Measurements from ENCODE around the gene RPS6KA5. TPM values are rescaled to one million over a fixed set of nuclear protein-coding genes. Genes with fewer than 3 reads are reported as not detected.

RPS6KA5 gene
- total and polyA plus RNA-seq, 9 of the 15 experiments (the other 6 are each of a cell fraction or from before 2014, with no cell fraction given): 0.88 to 7.7 (median 4.7) TPM

DNA sequence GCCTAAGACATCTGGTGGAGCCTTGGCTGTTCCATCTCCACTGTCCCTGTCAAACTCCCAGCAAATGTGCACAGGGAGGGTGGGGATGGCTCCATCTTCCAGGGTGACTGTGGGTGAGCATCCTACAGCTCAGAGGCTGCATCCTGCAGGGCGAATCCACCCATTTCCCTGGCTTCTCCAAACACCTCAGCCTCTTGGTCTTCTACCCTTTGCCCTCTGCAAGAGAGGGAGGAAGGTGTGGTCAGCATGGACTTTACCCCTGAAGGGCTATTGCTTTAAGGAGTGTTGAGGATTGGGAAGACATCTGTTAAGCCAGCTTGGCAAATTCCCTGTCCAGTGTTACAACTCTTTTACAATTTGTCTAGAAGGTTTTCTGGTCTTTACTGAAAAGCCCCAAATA, 30.3 kb upstream of the RPS6KA5 start:
- Histone ChIP-seq H3K36me3 (ENCODE audit: control insufficient read depth, insufficient read depth, low read length) (no peaks in the 10 kb centered on the region), H3K9me3 (replicated peaks; ENCODE audit: control insufficient read depth, insufficient read depth, low read depth, low read length) (no peaks in the 10 kb centered on the region), H3K9ac (ENCODE audit: insufficient read depth in 1 of 2, low read depth in 2 of 2, low read length in 2 of 2) (no peak overlapping the region), H3K4me2 (ENCODE audit: insufficient read depth, low read length) (no peak overlapping the region), H3K27ac (ENCODE audit: extremely low read depth, low read depth, low read length) (no peak overlapping the region), H3K4me3 (no peak overlapping the region), H3K27me3 (ENCODE audit: control insufficient read depth in 2 of 2, insufficient read depth in 2 of 2, low read length in 2 of 2) (peaks cover 7 to 33% of the 10 kb centered on the region in 2 experiments), H3K9me1 (ENCODE audit: control insufficient read depth, insufficient read depth, low read length) (no peaks in the 10 kb centered on the region), H3K4me1 (replicated peaks in 1 of 2; ENCODE audit: control insufficient read depth in 2 of 2, insufficient read depth in 2 of 2, low read length in 2 of 2) (no peaks in the 10 kb centered on the region), H4K20me1 (replicated peaks; ENCODE audit: control insufficient read depth, insufficient read depth, low read length) (no peaks in the 10 kb centered on the region), H3K79me2 (ENCODE audit: control insufficient read depth, insufficient read depth, low read length) (no peaks in the 10 kb centered on the region), H2AFZ (ENCODE audit: low read depth, low read length) (no peak overlapping the region)
- ChIA-PET POLR2A (no interaction called here), CTCF (ENCODE audit: low intra/inter-chr PET ratio) (no interaction called here)
- no CpG with 5 or more reads among the region's 1 CpG for WGBS (ENCODE audit: insufficient coverage, low coverage, missing lambda C conversion rate)
- DNase-seq (ENCODE audit: extremely low read depth in 1 of 4, low spot score in 3 of 4) (no peak), ATAC-seq (no peak), FAIRE-seq (no peak)
- in situ Hi-C loops (cut with MboI): no loop called here
- no peak for TF ChIP-seq NR3C1 (CRISPR knock-in tag; IDR thresholded peaks at IDR 0.05)
- TF ChIP-seq XRCC3 (IDR thresholded peaks at IDR 0.05): no peak
- TF ChIP-seq GABPA (tag; conservative IDR thresholded peaks at IDR 0.05; ENCODE audit: low read depth): no peak
- TF ChIP-seq HNRNPUL1 (IDR thresholded peaks at IDR 0.05; ENCODE audit: low read length): no peak
- TF ChIP-seq, protein P1, sequence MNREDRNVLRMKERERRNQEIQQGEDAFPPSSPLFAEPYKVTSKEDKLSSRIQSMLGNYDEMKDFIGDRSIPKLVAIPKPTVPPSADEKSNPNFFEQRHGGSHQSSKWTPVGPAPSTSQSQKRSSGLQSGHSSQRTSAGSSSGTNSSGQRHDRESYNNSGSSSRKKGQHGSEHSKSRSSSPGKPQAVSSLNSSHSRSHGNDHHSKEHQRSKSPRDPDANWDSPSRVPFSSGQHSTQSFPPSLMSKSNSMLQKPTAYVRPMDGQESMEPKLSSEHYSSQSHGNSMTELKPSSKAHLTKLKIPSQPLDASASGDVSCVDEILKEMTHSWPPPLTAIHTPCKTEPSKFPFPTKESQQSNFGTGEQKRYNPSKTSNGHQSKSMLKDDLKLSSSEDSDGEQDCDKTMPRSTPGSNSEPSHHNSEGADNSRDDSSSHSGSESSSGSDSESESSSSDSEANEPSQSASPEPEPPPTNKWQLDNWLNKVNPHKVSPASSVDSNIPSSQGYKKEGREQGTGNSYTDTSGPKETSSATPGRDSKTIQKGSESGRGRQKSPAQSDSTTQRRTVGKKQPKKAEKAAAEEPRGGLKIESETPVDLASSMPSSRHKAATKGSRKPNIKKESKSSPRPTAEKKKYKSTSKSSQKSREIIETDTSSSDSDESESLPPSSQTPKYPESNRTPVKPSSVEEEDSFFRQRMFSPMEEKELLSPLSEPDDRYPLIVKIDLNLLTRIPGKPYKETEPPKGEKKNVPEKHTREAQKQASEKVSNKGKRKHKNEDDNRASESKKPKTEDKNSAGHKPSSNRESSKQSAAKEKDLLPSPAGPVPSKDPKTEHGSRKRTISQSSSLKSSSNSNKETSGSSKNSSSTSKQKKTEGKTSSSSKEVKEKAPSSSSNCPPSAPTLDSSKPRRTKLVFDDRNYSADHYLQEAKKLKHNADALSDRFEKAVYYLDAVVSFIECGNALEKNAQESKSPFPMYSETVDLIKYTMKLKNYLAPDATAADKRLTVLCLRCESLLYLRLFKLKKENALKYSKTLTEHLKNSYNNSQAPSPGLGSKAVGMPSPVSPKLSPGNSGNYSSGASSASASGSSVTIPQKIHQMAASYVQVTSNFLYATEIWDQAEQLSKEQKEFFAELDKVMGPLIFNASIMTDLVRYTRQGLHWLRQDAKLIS (CRISPR knock-in tag; IDR thresholded peaks at IDR 0.05): no peak
- no peak for TF ChIP-seq KAT8 (IDR thresholded peaks at IDR 0.05; ENCODE audit: low read depth)
- TF ChIP-seq ESRRB (CRISPR knock-in tag; IDR thresholded peaks at IDR 0.05; ENCODE audit: borderline replicate concordance): no peak
- no peak for TF ChIP-seq NONO (IDR thresholded peaks at IDR 0.05; ENCODE audit: low read depth in 2 of 2, low read length in 1 of 2)
- no peak for TF ChIP-seq RBM34 (IDR thresholded peaks at IDR 0.05; ENCODE audit: borderline replicate concordance, insufficient read depth, low read length)
- no peak for TF ChIP-seq ZNF146 (CRISPR knock-in tag; IDR thresholded peaks at IDR 0.05; ENCODE audit: unreplicated experiment)
- no peak for TF ChIP-seq DNMT1 (IDR thresholded peaks at IDR 0.05)
- no peak for TF ChIP-seq HNRNPH1 (optimal IDR thresholded peaks at IDR 0.05; ENCODE audit: low read depth, low read length)
- no TSS peak for BruUV-seq (replicated peaks)
- intact Hi-C loops (cut with micrococcal nuclease): no loop called here
